KOPT-K1 (cell line): ENCODE measurements around the gene GATAD2B.

Source experiments
- H3K27ac ChIP-seq: fragments of 200-600 bp; sonication (generic); 2 replicates; pipeline ENCODE4 v1.5.1; 2016; ENCODE audit warnings: antibody characterized with exemption, mild to moderate bottlenecking, low read depth, low read length; ENCODE audit not compliant: poor library complexity, severe bottlenecking
- H3K36me3 ChIP-seq: fragments of 200-600 bp; sonication (generic); 2 replicates; pipeline ENCODE4 v1.5.1; 2017; ENCODE audit warnings: antibody characterized with exemption, mild to moderate bottlenecking, low read length, moderate library complexity; ENCODE audit not compliant: insufficient read depth
- H3K9me3 ChIP-seq: fragments of 200-600 bp; sonication (generic); 2 replicates; pipeline ENCODE4 v1.5.1; 2017; ENCODE audit warnings: antibody characterized with exemption, low read length, mild to moderate bottlenecking; ENCODE audit not compliant: insufficient read depth, poor library complexity, severe bottlenecking

GATAD2B gene

GRCh38 chr1:153958111-153958960, 35.6 kb upstream of the GATAD2B start, which contains the start of gene CRTC2:
CRTC2 (minus strand) TSS chr1:153958612; CDS start chr1:153958497, 115 bp downstream.
- Histone ChIP-seq H3K9me3 (no peaks in the 10 kb centered on the region), H3K27ac (peak within 1 kb of the TSS; percentile 86), H3K36me3 (peaks cover 34% of the 10 kb centered on the region)

- H3K36me3 ChIP-seq, result peaks cover 38% of the 10 kb centered on the region
- peak overlapping the region; percentile 86 for H3K27ac ChIP-seq
- H3K9me3 ChIP-seq, result no peaks in the 10 kb centered on the region
These were observed 35.0 kb upstream of the GATAD2B start for GRCh38 chr1:153957744-153958110.

GRCh38 chr1:153956997-153957715, 34.4 kb upstream of the GATAD2B start:
- Histone ChIP-seq H3K27ac (peak overlapping the region; percentile 86), H3K9me3 (no peaks in the 10 kb centered on the region), H3K36me3 (peaks cover 44% of the 10 kb centered on the region)

- H3K36me3 ChIP-seq, result peaks cover 57% of the 10 kb centered on the region
- H3K9me3 ChIP-seq, result no peaks in the 10 kb centered on the region
- H3K27ac ChIP-seq, result no peak overlapping the region
These were observed 32.1 kb upstream of the GATAD2B start for GRCh38 chr1:153954826-153955225.

GRCh38 chr1:153953859-153954365, 31.1 kb upstream of the GATAD2B start:
- Histone ChIP-seq H3K27ac (no peak overlapping the region), H3K36me3 (peaks cover 59% of the 10 kb centered on the region), H3K9me3 (no peaks in the 10 kb centered on the region)

- H3K9me3 ChIP-seq, result no peaks in the 10 kb centered on the region
- no peak overlapping the region for H3K27ac ChIP-seq
- H3K36me3 ChIP-seq, result peaks cover 73% of the 10 kb centered on the region
These were observed 29.0 kb upstream of the GATAD2B start for GRCh38 chr1:153951801-153952200.

- H3K9me3 ChIP-seq, result no peaks in the 10 kb centered on the region
- H3K36me3 ChIP-seq, result peaks cover 73% of the 10 kb centered on the region
- H3K27ac ChIP-seq, result no peak overlapping the region
These were observed 28.4 kb upstream of the GATAD2B start for GRCh38 chr1:153951183-153951582.

- Histone ChIP-seq H3K36me3 (peaks cover 65% of the 10 kb centered on the region), H3K9me3 (no peaks in the 10 kb centered on the region)
These were observed 24.0 kb upstream of the GATAD2B start, which contains the start of gene DENND4B for GRCh38 chr1:153946622-153947241. DENND4B (minus strand) TSS chr1:153946718; CDS start chr1:153944374, 2,344 bp downstream.

GRCh38 chr1:153945795-153946621, 23.2 kb upstream of the GATAD2B start:
- H3K36me3 ChIP-seq, result peaks cover 65% of the 10 kb centered on the region
- no peaks in the 10 kb centered on the region for H3K9me3 ChIP-seq
- peak overlapping the region; percentile 86 for H3K27ac ChIP-seq

More at GRCh38 chr1:153946622-153947241, 24.0 kb upstream of the GATAD2B start, which contains the start of gene DENND4B:
- peak within 1 kb of the TSS; percentile 86 for H3K27ac ChIP-seq

- no peaks in the 10 kb centered on the region for H3K9me3 ChIP-seq
- peaks cover 65% of the 10 kb centered on the region for H3K36me3 ChIP-seq
- H3K27ac ChIP-seq, result peak overlapping the region; percentile 86
These were observed 22.5 kb upstream of the GATAD2B start for GRCh38 chr1:153945131-153945794.

GRCh38 chr1:153944827-153945117, 22.0 kb upstream of the GATAD2B start:
- Histone ChIP-seq H3K36me3 (peaks cover 65% of the 10 kb centered on the region), H3K27ac (peak overlapping the region; percentile 86), H3K9me3 (no peaks in the 10 kb centered on the region)

- Histone ChIP-seq H3K9me3 (no peaks in the 10 kb centered on the region), H3K27ac (peak overlapping the region; percentile 86), H3K36me3 (peaks cover 65% of the 10 kb centered on the region)
These were observed 21.4 kb upstream of the GATAD2B start for GRCh38 chr1:153944005-153944826.

- no peaks in the 10 kb centered on the region for H3K9me3 ChIP-seq
- peaks cover 60% of the 10 kb centered on the region for H3K36me3 ChIP-seq
- no peak overlapping the region for H3K27ac ChIP-seq
These were observed 20.2 kb upstream of the GATAD2B start for GRCh38 chr1:153942766-153943549.
